ENCODE measurements around the gene ERCC1.

DNA sequence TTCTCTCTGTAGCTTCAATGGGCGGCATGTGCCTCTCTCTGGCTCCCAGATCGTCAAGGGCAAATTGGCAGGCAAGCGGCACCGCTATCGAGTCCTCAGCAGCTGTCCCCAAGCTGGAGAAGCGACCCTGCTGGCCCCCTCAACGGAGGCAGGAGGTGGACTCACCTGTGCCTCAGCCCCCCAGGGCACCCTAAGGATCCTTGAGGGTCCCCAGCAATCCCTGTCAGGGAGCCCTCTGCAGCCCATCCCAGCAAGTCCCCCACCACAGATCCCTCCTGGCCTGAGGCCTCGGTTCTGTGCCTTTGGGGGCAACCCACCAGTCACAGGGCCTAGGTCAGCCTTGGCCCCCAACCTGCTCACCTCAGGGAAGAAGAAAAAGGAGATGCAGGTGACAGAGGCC is 15.6 kb downstream of the ERCC1 start:
- no peak for TF ChIP-seq RCOR1 (IDR thresholded peaks at IDR 0.05; ENCODE audit: low read length)
- TF ChIP-seq CTCF (IDR thresholded peaks at IDR 0.05) = no peak
- TF ChIP-seq GATA2 (CRISPR knock-in tag; IDR thresholded peaks at IDR 0.05) = no peak
- no peak for TF ChIP-seq RAD21 (IDR thresholded peaks at IDR 0.05; ENCODE audit: low read length)
- TF ChIP-seq CHD2 (IDR thresholded peaks at IDR 0.05; ENCODE audit: low read length, partially characterized antibody) = no peak
- TF ChIP-seq SMC3 (IDR thresholded peaks at IDR 0.05; ENCODE audit: low read depth, low read length) = no peak
- TF ChIP-seq, protein P1, sequence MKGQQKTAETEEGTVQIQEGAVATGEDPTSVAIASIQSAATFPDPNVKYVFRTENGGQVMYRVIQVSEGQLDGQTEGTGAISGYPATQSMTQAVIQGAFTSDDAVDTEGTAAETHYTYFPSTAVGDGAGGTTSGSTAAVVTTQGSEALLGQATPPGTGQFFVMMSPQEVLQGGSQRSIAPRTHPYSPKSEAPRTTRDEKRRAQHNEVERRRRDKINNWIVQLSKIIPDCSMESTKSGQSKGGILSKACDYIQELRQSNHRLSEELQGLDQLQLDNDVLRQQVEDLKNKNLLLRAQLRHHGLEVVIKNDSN (IDR thresholded peaks at IDR 0.05; ENCODE audit: borderline replicate concordance, low read depth) = no peak
- TF ChIP-seq, protein P2, sequence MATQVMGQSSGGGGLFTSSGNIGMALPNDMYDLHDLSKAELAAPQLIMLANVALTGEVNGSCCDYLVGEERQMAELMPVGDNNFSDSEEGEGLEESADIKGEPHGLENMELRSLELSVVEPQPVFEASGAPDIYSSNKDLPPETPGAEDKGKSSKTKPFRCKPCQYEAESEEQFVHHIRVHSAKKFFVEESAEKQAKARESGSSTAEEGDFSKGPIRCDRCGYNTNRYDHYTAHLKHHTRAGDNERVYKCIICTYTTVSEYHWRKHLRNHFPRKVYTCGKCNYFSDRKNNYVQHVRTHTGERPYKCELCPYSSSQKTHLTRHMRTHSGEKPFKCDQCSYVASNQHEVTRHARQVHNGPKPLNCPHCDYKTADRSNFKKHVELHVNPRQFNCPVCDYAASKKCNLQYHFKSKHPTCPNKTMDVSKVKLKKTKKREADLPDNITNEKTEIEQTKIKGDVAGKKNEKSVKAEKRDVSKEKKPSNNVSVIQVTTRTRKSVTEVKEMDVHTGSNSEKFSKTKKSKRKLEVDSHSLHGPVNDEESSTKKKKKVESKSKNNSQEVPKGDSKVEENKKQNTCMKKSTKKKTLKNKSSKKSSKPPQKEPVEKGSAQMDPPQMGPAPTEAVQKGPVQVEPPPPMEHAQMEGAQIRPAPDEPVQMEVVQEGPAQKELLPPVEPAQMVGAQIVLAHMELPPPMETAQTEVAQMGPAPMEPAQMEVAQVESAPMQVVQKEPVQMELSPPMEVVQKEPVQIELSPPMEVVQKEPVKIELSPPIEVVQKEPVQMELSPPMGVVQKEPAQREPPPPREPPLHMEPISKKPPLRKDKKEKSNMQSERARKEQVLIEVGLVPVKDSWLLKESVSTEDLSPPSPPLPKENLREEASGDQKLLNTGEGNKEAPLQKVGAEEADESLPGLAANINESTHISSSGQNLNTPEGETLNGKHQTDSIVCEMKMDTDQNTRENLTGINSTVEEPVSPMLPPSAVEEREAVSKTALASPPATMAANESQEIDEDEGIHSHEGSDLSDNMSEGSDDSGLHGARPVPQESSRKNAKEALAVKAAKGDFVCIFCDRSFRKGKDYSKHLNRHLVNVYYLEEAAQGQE (IDR thresholded peaks at IDR 0.05; ENCODE audit: low read depth, low read length) = no peak
- no peak for TF ChIP-seq POLR2AphosphoS5 (IDR thresholded peaks at IDR 0.05; ENCODE audit: low read depth, low read length)

Measured in SK-N-SH (cell line).